Endothelial cell of hepatic sinusoid (primary cell): ENCODE data around the gene NEK9.

Experiments used
- in situ Hi-C: cut with HindIII; loops from 2 replicates; pipeline ENCODE4 v1.10.0; 2017; ENCODE audit warnings: low sequenced_read_pairs

NEK9 gene

DNA sequence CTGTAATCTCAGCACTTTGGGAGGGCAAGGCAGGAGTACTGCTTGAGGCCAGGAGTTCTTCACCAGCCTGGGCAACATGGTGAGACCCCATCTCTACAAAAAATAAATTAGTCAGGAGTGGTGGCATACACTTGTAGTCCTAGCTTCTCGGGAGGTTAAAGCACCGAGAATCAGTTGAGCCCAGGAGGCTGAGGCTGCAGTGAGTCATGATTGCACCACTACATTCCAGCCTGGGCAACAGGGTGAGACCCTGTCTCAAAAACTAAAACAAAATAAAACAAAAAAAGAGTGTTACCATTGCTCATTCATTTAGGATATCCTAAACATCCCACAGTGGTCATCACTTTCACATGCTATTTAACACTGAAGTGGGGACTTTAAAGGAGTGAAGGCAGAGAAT is 7.8 kb downstream of the NEK9 start:
- in situ Hi-C loops: no loop called here

DNA sequence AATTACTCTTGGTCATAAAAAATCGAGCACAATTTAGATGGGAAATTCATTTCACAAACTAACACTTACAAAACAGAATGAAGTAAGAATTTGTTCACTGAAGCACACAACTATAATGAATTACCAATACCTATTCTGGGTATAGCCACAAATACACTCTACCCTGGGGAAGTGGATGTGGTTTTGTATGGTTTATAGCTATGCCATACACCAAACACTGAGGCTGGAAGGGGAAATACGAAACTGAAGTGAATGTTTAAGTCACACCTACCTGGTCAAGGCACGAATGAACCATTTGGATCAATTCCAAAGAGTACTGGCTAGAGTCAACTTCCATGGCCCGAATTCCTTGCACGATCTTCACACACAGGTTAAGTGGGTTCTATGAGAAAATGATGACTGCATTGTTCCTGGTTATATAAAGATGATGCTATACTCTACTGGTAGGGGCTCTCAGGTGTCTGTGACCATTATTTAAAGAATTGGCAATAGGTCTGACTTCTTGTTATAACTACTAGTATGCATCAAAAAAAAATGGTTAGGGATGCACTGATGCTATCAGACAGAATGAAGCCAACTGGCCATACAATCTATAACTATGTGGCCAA is 12.8 kb downstream of the NEK9 start:
- in situ Hi-C loops: no loop called here

DNA sequence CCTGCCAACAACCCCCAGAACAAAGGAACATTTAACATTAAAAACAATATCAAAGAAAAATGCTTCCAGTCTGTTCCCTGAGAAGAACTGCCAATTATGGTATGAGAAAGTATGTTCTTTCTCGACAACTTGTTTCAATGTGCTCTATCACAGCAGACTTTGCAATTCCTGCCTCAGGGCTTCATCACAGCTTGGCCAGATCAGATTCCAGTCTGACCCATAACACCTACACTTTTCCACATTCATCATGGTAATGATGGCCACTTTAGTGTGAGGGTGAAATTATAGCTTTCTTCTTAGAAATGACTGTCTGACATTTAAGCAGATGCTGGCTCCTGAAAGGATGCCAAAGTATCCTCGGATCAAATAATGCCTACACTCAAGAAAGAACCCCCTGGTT is 17.0 kb downstream of the NEK9 start:
- in situ Hi-C loops: no loop called here

DNA sequence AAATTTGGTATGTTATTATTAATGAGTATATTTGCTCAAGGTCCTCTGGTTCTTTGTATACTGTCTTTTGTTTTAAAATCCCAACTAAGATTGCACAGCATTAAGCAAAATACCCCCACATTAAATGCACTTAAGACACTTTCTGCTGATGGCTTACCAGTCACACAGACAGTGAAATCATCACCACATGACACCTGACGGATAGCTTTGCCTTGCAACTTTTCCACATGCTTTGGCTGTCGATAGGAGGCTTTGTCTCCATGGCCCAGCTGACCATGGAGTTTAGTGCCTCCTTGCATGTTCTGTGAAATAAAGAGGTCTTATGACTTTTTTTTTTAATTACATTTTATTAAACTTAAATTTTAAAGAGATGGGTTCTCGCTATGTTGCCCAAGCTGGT is 19.7 kb downstream of the NEK9 start:
- in situ Hi-C loops: no loop called here

DNA sequence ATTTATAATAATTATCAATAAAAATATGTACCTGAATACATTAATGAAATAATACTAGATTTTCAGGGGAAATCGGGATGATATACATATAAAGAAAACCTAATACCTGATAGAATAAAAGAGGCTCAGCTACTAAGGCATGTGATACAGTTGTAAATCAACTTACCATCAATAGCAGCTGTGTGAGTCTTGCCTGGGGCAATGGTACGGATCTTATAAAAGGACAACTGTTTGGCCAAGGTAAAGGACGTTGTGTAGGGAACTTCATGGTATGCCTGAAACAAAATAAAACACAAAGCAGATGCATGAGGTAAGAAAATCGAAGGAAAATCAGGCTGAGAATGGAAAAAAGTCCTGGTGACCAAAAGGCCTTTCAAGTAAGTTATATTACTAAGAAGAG is 25.4 kb downstream of the NEK9 start:
- in situ Hi-C loops: no loop called here

DNA sequence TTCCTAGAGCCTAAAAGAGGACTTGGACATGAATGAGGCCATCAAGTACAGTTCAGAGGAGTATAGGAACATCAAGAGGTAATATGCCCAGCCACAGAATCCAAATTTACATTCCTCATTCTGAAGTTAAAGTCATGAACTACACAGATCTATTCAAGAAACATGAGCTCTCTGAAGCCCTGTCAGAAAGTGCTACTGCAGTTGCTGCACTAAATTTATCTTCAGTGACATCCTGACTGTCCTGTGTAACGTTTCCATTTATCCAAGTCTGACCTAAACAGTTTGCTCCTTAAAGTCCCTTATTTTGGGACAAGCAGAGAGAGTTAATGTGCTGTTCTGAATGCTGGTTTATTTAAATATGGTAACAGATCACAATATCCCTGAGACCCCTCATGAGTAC is 28.2 kb downstream of the NEK9 start:
- in situ Hi-C loops: no loop called here

DNA sequence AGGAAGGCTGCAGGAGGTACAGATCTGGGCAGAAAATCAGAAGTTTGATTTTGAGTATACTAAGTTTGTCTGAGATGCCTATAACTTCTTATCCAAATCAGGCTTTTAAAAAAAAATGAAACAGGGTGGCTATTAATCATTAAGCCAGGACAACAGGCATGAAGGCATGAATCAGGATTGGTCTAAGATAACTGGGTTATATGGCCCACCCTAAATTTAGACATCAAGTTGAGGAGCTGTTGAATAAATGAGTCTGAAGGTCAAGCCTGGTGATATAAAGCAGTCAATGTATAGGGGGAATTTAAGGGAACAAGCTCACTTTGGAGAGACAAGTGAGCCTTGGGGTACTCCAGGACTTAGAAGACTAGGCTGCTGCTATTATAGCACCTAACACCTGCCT is 28.6 kb downstream of the NEK9 start:
- in situ Hi-C loops: no loop called here

DNA sequence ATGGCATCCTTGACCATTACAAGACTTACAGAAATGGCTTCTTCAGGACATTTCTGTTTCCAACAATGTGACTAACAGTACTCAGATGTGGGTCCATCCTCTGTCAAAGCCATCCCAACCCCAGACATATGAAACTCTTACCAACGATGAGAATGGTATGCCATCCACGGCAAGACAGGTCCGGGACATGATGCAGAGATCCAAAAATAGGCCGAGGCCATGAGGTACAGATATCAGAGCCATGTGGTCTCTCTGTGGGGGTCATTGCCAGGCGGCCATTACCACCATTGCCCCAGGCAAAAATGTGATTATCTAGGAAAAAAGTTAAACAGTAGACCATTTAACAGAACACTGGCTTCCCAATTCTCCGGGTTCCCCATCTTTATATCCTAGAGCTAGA is 29.9 kb downstream of the NEK9 start:
- in situ Hi-C loops: no loop called here

DNA sequence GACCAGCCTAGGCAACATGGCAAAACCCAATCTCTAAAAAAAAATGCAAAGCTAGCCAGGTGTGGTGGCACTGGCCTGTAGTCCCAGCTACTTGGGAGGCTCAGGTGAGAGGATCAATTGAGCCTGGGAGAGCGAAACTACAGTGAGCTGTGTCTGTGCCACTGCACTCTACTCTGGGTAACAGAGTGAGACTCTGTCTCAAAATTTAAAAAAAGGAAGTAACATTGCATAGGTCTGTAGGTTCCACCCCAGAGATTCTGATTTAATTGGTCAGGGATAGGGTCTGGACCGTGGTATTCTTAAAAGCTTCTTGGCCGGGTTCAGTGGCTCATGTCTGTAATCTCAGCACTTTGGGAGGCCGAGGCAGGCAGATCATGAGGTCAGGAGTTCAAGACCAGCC is 31.2 kb downstream of the NEK9 start:
- in situ Hi-C loops: no loop called here

DNA sequence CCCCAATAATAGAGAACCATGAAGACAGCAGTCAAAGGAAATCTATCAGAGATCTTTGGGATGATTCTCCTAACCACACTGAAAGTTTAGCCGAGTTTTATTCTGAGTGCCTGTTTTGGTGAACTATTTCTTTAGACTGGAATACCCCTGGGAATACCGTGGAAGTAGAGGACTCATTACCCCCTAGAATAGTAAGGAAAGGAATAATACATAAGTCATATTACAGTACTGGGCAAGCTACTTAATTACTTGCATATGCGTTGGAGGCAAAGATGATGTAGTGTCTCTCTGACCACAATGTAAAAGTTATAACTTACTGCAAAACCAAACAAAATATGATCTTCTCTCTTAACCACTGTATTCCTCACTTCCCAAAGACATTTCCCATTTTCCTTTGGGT is 32.0 kb downstream of the NEK9 start:
- in situ Hi-C loops: no loop called here

DNA sequence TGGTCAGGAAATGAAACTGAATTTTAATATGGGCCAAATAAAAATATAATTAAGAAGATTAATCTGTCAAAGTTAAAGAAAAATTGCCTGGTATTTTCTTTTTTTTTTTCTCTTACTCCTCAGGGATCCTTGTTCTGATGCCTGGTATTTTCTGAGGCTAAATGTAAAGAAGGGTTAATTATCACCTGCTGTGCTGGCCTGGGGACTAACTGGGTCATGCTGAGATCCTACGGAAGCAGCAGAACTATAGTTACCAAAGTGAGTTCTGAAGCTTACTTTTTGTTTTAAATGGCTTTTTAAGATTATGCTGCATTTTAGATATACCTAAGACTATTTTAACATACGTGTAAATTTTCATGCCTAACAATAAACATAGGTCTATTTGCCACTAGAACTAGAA is 34.1 kb downstream of the NEK9 start:
- in situ Hi-C loops: no loop called here

DNA sequence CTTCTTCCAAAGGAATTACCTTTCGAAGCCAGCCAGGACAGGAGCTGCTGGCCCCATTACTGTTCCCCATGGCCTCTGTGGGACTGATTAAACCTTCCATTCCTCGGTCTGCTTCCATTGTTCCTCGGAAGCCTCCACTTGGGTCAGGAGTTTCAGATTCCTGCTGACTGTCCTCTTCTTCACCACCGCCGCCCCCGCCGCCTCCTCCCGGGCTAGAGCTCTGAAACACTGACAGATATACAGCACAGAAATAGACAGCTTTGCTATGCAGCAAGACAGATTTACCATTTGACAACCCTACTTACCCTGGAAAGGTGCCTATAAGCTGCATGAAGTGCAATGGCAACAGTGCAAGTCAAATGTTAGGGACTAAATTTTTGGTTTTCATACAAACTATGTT is 35.6 kb downstream of the NEK9 start:
- in situ Hi-C loops: no loop called here

DNA sequence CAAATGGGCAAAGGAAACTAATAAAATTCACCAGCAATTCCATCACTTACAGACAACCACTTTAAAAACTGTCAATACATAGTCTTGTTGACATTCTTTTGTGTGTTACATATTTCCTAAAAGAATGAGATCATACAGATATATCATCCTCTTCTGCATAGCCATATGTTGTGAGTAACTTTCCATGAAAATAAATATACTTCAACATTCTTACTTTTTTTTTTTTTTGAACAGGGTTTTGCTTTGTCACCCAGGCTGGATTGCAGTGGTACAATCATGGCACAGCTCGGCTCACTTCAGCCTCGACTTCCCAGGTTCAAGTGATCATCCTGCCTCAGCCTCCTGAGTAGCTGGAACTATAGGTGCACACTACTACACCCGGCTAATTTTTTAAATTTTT is 36.5 kb downstream of the NEK9 start:
- in situ Hi-C loops: no loop called here

DNA sequence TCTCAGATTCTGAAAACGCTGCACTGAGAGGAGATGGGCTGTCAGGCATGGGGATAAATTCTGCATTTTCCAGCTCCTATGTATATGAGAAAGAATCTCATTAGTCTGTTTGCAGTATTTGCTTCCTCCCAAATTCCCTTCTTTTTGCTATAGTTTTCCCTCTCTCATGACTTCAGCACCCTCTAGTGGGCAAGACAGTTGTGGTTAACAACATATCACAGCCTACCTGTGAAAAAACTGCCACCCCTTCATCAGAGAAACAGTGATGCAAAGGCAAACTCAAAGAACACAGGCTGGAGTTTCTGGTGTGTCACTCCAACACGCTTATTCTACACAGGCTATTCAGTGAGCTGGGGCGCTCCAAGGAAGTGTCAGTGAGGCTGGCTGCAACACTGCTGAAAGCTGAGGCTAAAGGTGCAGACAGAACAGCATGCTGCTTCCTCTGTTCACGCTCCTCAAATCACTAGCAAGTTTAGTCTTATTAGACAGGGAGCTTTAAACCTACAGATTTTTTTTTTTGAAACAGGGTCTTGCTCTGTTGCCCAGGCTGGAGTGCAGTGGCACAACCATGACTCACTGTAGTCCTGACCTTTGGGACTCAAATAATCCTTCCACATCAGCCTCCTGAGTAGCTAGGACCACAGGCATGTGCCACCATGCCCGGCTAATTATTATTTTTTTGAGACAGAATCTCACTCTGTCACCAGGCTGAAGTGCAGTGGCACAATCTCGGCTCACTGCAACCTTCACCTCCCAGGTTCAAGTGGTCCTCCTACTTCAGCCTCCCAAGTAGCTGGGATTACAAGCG is 38.1 kb downstream of the NEK9 start:
- in situ Hi-C loops: no loop called here

DNA sequence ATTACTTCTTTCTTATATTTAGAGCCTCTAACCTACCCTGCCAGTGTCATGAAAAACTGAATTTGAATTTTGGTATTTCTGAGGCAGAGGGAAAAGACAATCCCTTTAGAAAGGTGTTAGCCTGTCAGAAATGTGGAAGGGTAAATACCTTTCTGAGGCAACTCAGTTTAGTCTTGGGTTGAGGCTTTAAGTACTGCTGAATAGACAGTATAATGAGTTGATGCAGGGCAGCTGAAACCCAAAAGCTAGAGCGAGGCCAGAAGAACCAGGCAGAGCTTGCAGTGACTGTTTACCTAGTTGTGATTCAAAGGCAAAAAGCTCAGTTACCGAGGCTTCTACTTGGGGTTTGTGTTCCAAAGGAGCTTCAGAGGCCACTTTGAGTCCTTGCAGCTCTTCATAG is 38.7 kb downstream of the NEK9 start:
- in situ Hi-C loops: no loop called here

DNA sequence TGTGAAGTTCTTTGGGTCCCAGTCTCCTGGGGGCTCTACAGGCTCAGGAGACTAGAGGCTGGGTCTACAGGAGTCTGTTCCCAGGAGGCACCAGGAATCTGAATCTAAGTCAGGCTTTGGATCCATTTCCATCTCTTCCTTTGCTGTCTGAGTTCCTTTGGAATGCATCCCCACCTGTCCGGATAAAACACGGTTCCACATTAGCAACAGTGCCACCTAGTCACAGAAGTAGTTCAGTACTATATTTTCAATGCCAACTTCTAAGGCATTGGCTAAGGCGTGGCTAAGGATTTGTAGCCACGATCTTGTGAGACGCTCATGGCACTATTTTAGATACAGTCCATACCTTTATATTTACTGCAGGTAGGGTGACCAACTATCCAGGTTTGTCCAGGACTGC is 42.3 kb downstream of the NEK9 start:
- in situ Hi-C loops: no loop called here

DNA sequence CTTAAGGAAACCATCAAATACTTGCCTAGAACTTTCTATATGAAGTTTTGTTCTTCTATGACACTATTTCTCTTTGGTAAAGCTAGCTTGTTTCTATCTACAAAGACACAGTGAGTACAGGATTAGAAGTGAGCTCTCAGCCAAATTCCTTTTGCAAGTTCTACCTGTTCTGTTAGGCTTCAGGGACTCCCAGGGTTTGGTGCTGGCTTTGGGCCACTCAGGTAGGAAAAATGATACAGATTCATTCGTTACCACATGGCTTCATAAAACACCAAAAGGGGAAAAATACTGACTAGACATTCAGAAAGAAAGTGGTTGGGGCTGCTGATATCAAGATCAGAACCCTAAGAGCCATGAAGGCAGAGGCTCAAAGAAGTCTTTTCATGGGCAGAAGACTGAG is 43.6 kb downstream of the NEK9 start:
- in situ Hi-C loops: no loop called here

DNA sequence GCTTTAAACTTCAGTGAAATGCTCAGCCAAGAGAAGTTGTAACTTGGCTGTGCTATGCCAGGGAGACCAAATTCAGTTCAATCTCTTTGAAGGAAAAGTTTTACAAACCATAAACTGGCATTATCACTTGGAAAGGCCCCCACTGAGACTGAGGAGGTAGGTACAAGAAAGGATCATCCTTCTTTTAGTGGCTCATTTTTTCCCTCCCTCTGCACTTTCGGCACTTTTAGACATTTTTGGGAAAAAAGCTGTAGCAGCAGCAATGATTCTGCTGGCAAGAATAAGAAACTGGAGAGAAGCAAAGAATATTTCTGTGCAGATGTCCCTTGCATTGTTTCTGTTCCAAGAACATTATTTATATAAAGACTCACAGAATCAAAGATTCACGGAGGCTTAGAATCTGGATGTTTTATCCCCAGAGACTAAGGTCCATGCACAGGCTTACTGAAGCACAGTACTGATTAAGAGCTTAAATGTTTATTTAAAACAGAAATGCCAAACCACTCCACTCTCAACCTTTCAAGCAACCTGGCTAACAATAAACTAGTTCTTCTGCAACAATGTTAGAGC is 45.1 kb downstream of the NEK9 start:
- in situ Hi-C loops: no loop called here

DNA sequence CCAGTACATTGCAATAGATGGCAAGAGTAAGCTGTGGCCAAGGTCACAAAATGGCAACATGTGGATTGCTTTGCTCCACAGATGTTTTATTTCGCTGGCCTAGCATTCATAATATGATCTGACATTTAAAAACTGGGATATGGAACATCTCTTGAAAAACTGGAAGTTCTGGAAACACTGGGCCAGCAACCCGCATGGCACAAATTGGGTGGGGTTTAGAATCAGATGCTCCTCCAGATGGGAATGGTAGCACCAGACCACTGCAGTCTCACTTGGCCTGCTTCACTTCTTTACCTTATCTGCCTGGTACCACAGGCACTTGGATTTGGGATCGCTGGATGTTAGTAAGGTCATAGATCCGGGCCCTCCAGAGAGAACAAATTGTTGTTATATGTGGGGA is 47.3 kb downstream of the NEK9 start:
- in situ Hi-C loops: loop anchor here (5.0 kb wide), 2 partner anchors 67 to 172 kb away; no protein-coding TSS in a partner anchor

DNA sequence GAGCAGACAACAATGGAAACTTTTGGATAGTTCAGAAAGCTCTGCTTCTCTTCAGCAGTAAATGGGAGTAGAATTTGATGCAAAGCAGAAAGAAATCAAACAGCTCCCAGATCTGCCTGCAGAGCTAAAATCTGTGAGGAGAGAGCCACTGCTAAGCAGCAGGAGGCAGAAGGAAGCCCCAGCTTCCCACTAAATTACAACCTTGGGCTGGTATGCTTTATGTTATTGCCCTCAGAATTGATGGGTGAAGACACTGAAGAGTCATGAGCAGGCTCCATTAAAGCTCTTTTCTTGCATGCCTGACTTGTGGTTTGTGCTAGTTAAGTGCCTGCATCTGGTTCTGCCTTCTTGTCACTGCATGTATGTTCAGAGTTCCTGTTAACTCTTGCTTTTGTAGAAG is 49.1 kb downstream of the NEK9 start:
- in situ Hi-C loops: loop anchor here (5.0 kb wide), 2 partner anchors 65 to 170 kb away; no protein-coding TSS in a partner anchor

DNA sequence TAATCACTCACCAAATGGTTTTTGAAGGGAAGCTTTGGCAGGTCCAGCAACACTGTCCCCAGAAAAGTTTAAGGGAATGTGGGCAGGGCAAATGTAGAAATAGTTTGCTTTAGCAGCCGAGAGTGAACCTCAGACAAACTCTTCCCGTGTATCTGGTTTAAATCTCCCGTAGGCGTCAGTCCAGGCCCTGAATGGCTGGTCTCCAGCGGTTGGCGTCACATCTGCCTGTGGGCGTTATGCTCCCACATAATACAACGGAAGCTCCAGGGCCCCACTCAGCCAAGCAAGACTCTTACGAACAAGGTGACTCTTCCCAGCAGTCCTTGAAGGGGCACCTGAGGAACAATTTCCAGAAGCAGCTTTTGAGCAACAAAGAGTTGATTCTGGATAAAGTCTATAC is 56.5 kb downstream of the NEK9 start:
- in situ Hi-C loops: no loop called here

DNA sequence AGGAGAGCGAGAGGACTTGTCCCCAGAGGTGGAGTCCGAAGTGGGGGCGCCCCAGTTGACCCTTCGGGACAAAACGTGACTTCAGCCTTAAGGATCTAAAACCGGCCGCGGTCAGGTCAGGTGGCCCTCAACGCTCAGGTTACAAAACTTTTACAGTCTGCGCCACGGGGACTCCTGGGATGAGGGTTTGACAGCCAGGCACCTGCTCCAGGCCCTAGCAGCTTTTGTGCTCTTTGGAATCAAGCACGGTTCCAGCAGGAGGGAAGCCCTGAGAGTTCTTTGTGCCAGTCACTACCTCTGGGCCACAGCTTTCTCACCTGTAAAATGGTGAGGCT is 57.1 kb downstream of the NEK9 start:
- in situ Hi-C loops: loop anchor here (5.0 kb wide), 1 partner anchor 107 kb away; no protein-coding TSS in a partner anchor
